HG02588 (cell line): ENCODE results near the gene CIAO1.
"Not testable (repeated sequence)": the region's sequence is repeated elsewhere in the genome, so short reads cannot be mapped to it uniquely, and the experiment has no call there.

ENCODE experiments used
- ATAC-seq: cut with Tn5 transposase; IDR thresholded peaks from one replicate; pipeline ENCODE4 v1.9.1; 2021; ENCODE audit warnings: mild to moderate bottlenecking, moderate library complexity; ENCODE audit not compliant: unreplicated experiment

Gene CIAO1

GRCh38 chr2:96274355-96275056, 8.5 kb downstream of the CIAO1 start:
- ATAC-seq, result no peak

DNA sequence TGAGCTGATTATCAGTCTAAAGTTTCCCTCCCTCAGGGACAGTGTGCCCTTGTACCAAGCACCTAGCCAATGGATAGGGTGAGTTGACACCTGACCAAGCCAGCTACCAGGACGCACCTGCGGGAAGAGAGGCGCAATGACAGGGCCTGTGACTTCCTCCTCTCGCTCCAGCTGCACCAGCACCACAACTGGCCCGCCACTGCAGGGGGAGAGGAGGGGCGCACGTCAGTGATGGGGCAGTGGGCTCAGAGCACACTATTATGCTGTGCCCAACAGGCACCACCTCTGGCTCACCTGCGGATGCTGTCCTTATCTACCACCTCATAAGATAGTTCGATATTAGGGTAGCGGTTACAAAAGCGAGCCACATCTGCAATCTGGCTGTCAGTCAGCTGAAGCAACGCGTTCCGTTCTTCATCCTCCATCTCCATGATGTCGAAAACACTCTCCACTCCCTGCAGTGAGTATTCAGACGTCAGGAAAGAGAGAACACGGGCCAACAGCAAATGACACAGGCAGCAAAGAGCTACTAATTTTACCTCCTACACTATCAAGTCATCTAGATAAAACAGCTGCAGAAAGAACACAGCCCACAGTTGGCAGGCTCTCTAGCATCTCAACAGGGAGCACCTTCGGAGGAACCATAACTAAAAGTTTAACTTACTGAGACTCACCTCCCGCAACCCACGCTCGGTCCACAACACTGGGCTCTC, 10.9 kb downstream of the CIAO1 start:
- ATAC-seq, result no peak

DNA sequence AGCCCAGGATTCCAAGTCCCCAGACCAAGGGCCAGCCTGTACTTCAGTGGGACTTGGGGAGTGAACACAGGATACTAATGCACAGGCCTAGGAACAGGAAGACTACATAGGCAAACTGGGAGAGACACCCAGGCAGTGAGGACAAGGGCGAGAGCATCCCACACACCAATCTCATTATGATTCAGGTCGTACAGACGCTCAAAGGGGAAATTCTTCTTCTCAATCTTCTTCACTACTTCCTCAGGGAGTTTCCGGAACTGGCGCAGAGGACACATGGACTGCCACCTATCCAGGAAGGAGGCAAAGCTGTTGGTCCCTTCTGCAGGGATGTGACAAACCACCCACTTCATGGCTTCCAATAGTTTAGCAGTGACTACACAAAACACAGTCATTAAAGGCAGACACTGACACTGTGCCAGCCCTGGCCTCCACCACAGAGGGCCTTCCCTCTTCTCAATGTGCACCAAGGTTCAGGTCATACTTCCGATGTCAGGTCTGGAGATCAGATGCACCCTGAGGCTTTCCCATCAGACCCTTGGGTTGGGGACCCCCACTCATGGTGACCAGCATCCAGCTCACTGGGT, 21.3 kb downstream of the CIAO1 start:
- no peak for ATAC-seq

DNA sequence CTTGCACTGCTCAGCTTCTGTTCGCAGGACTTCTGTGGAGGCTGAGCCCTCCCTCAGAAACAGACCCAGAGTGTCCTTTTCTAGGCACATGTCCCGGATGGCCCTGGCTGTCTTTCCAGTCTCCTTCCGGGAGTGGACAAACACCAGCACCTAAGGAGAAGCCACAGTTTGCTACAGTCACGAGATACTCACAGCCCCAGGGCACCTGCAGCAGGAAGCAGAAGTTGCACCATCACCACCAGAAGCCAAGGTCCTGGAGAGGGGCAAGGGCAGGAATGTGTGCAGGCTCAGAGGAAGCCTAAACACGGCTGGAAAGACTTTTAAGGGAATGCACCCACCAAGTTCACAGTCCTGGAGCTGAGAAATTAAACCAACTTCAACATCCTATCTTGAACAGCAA, 25.7 kb downstream of the CIAO1 start:
- no peak for ATAC-seq

DNA sequence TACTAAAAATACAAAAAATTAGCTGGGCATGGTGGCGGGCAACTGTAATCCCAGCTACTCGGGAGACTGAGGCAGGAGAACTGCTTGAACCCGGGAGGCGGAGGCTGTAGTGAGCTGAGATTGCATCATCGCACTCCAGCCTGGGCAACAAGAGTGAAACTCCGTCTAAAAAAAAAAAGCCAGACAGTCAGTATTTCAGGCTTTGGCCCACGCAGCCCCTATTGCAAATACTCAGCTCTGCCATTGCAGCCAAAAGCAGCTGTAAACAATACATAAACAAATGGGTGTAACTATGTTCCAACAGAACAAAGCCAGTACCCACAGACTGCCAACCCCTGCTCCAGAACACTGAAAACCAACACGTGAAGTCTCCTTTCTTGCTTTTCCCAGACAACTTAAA, 28.2 kb downstream of the CIAO1 start:
- ATAC-seq, result not testable (repeated sequence)

DNA sequence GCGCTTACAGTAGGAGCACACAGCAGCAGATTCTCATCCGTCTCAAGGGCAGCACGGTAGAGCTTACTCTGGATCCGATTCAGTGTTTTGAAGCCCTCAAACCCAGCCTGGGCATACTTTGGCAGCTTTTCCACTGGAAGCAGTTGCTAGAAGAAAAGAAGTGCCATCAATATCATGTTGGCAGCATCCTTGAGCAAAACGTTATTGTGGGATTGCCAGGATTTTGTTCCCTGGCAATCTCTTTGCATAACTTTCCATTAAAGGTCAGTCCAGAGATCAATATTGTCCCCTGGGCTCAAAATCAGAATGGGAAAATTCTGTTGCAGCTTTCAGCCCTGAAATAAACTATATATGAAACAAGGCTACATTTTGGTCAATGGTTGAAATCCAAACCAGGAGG, 30.9 kb downstream of the CIAO1 start:
- ATAC-seq, result no peak

DNA sequence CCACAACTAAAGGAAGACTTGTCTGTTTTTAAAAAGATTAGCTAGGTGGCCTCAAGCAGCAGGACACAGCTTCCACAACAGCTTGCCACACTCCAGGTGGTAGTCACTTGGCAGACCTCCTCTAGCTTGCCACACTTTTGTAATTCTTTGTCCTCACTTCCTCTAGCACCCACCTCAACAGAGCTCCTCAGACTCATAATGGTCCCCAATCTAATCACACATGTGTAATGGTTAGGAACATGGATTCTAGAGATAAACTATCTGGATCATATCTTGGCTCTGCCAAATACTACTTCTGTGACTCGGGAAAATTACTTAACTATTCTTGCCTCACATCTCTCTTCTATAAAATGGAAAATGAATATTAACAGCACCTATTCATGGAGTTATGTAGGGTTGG, 35.8 kb downstream of the CIAO1 start:
- no peak for ATAC-seq

GRCh38 chr2:96304606-96305005, 38.6 kb downstream of the CIAO1 start:
- no peak for ATAC-seq

- ATAC-seq, result peak; percentile 92
These were observed 39.3 kb downstream of the CIAO1 start, which contains the start of gene SNRNP200 for GRCh38 chr2:96305091-96305978. Gene SNRNP200 (minus strand): TSS chr2:96305546. CDS start chr2:96305437, 109 bp downstream.

DNA sequence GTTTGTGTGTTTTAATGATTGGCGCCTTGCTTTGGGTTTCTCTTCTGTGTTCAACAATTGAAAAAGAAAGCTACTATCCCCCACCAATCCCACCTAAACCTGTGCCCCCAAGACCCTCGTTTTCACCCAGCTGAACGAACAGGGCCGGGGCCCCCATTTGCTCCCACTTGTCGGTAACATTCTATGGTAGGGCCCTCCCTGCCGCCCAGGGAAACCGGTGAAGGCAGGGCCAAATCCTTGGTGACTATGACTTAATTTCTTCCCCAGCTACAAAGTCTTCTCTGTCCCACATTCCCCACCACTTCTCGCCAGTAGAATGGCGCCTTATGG, 39.9 kb downstream of the CIAO1 start:
- ATAC-seq, result no peak

DNA sequence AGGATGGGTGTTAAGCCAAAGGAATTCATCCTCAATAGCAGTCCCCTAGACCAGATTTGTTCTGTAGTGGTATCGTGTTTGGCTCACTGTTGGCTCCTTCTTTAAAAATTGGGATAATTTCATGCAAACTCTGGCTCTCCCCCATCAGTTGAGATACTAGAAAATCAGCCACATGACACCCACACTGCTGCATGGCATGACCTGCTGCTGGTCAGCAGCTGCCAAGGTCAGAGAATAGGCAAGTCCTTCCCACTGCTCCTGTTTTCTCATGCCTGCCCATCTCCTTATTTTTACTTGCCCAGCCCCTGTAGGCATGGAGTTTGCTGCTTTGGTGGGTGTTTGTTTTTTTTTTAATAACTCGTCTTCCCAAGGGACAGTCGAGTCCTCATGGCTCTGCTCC, 40.3 kb downstream of the CIAO1 start:
- no peak for ATAC-seq

GRCh38 chr2:96308248-96308647, 42.2 kb downstream of the CIAO1 start:
- ATAC-seq, result no peak

DNA sequence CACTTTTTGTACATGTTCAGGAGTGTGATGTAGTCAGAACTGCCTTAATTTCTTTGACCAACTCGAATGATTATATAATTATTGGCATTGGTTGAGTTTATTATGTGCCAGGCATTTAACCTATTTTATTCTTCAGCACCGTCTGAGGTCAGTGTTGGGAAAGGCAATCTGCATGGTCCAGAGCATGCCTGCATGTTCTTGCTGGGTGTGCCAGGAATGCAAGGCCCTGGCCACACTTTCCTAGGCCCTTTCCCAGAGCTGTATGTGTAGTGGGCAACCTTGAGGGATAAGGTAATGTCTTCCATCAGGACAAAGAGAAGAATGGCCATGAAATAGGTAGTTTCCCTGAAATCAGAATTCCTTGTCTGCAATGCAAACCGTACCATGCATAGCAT, 49.0 kb downstream of the CIAO1 start:
- no peak for ATAC-seq

- ATAC-seq, result no peak
These were observed 49.5 kb downstream of the CIAO1 start for GRCh38 chr2:96315400-96316071.

DNA sequence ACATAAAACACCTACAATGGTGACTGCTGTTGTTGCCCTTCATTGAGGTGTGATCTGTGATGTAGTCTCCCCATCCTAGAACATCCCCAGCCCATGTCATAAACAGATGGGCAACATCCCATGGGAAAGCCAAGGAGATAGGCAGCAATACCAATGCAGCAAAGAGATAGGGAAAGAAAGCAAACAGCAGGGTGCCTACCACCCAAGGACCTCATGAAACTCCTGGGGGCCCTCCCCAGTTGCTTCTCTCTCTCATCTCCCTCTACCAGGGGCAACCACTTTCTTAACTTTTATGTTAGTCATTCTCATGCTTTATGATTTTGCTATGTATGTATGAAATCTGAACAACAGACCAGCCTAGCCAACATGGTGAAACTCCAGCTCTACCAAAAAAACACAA, 51.0 kb downstream of the CIAO1 start:
- no peak for ATAC-seq

DNA sequence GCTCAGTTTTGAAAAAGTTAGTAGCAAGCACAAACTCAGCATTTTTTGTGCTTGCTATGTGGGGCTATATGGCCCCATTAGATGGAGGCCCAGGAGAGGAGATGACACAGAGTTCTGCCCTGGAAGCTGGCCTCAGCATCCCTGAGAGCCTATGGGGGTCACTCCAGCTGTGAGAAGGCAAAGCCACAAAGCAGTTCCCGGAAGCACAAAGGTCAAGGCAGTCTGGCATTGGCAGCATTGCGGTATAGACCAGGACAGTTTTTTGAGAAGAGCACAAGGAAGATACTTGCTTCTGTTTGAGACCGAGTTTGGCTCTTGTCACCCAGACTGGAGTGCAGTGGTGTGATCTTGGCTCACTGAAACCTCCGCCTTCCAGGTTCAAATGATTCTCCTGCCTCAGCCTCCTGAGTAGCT, 51.6 kb downstream of the CIAO1 start:
- ATAC-seq, result no peak

- no peak for ATAC-seq
These were observed 52.7 kb downstream of the CIAO1 start for GRCh38 chr2:96318723-96319122.

DNA sequence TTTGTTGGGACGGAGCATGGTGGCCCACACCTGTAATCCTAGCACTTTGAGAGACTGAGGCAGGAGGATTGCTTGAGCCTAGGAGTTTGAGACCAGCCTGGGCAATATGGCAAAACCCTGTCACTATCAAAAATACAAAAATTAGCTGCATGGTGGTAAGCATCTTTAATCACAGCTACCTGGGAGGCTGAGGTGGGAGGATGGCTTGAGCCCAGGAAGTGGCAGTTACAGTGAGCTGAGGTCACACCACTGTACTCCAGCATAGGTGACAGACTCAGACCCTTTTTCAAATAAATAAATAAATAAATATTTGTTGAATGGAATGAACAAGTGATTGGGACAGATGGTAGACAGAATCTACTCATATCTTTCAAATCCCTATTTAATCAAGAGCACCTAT, 53.4 kb downstream of the CIAO1 start:
- ATAC-seq, result no peak

GRCh38 chr2:96320326-96320725, 54.3 kb downstream of the CIAO1 start:
- no peak for ATAC-seq

- peak; percentile 25 for ATAC-seq
These were observed 55.0 kb downstream of the CIAO1 start for GRCh38 chr2:96320728-96321622.
